ENCODE results near the gene CALCOCO1.

DNA sequence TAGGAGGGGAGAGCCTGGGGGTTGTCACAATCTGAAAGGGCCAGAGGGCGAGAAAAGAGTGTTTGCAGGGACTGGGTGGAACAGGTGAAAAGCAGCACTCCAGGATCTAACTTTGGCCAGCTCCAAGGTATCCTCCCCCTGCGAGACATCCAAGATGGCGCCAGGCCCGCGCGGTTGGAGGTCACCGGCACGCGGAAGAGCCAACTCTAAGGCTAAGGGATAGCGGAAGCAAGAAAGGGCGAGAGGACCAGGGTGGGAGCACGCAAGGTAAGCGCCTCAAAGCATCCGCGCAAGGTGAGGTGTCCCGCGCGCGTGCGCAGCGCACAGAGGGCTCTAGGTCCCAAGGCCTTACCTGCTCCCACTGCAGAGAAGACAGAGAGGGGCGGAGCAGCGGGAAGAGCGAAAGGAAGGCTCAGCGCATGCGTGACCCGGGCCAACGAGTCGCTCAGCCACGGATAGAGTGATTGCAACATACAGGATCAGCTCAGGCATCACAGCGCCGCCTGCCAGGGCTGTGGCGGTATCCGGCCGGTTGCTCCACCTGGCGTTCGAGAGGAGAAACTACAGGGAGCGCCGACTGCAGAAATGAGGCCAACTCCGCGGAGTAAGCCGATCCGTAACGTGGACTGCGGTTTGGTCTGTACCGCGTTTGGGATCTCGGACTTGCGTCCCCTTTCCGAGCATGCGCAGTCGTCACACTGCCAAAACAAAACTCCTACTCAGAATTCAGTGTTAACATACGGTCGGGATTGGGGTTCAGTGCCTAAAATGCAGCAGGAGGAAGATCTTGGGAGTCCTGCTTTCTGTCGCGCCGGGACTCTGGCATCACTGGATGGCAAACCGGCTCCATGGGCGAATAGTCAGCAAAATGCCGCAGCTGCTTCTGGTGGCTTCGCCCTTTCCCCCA is 51.3 kb downstream of the CALCOCO1 start, which contains the start of gene ATP5MC2:
- TF ChIP-seq EZH2 (IDR thresholded peaks at IDR 0.05; ENCODE audit: borderline replicate concordance, insufficient read depth, low read length, poor library complexity, severe bottlenecking) (no peak), POLR2AphosphoS5 (IDR thresholded peaks at IDR 0.05) (peak; percentile 99), MXI1 (conservative IDR thresholded peaks at IDR 0.05; ENCODE audit: poor library complexity, severe bottlenecking) (peak; percentile 83), EP300 (conservative IDR thresholded peaks at IDR 0.05; ENCODE audit: poor library complexity, severe bottlenecking) (peak; percentile 73), RAD21 (conservative IDR thresholded peaks at IDR 0.05) (peak; percentile 100), TAF1 (IDR thresholded peaks at IDR 0.05; ENCODE audit: low read depth) (peak; percentile 93)
- TF ChIP-seq, protein P1, sequence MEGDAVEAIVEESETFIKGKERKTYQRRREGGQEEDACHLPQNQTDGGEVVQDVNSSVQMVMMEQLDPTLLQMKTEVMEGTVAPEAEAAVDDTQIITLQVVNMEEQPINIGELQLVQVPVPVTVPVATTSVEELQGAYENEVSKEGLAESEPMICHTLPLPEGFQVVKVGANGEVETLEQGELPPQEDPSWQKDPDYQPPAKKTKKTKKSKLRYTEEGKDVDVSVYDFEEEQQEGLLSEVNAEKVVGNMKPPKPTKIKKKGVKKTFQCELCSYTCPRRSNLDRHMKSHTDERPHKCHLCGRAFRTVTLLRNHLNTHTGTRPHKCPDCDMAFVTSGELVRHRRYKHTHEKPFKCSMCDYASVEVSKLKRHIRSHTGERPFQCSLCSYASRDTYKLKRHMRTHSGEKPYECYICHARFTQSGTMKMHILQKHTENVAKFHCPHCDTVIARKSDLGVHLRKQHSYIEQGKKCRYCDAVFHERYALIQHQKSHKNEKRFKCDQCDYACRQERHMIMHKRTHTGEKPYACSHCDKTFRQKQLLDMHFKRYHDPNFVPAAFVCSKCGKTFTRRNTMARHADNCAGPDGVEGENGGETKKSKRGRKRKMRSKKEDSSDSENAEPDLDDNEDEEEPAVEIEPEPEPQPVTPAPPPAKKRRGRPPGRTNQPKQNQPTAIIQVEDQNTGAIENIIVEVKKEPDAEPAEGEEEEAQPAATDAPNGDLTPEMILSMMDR (IDR thresholded peaks at IDR 0.05; ENCODE audit: poor library complexity, severe bottlenecking) = peak; percentile 100

Measured in neural cell (in vitro differentiated cells).